Epithelial cell of prostate (primary cell): ENCODE results near the gene TFCP2L1.
"Not testable (repeated sequence)": the region's sequence is repeated elsewhere in the genome, so short reads cannot be mapped to it uniquely, and the experiment has no call there.

Experiments used
- DNase-seq: peaks from one replicate; pipeline ENCODE4 v3.0.0-alpha.2; 2011; ENCODE audit warnings: low read depth, low spot score
- H3K27ac ChIP-seq: fragments of 450-650 bp; 2 replicates; pipeline ENCODE4 v1.5.1; 2017; ENCODE audit warnings: mild to moderate bottlenecking

Gene TFCP2L1

DNA sequence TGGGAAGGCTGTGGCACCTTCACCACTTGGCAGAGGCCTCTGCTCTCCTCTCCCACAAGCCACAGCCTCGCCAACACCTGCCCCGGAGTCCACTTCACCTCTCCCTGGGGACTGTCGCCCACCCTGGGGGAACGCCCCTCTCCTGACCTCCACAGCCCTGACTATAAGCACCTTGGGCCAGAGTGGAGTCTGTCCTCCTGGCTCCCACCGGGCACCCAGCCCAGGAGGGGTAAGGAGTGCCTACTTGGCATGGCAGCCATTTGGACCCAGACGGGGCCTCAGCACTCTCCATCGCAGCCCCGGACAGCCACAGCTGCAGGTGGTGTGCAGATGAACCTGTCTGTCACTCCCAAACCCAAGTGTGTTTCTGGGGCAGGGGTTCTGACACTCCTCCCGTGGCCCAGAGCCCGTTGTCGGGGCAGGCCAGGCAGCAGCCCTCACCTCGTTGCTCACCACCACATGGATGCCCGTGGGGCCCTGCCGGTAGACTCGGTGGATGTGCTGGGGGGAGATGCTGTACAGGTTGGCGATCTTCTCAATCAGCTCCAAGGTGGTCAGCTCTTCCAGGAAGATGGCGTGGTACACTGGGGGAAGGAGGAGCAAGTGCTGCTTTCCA, 53.5 kb downstream of the TFCP2L1 start:
- no peak for DNase-seq
- H3K27ac ChIP-seq, result no peak overlapping the region

DNA sequence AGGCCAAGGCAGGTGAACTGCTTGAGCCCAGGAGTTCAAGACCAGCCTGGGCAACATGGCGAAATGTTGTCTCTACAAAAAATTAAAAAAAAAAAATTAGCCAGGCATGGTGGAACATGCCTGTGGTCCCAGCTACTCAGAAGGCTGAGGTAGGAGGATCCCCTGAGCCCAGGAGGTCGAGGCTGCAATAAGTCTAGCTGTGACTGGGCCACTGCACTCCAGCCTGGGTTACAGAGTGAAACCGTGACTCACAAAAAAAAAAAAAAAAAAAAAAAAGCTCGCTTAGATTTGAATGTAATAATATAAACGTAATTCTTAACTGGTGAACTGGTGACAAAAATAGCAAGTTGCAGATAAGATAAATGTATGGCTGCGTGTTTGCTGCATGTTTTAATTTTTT, 56.5 kb downstream of the TFCP2L1 start:
- DNase-seq, result no peak
- H3K27ac ChIP-seq, result no peak overlapping the region

DNA sequence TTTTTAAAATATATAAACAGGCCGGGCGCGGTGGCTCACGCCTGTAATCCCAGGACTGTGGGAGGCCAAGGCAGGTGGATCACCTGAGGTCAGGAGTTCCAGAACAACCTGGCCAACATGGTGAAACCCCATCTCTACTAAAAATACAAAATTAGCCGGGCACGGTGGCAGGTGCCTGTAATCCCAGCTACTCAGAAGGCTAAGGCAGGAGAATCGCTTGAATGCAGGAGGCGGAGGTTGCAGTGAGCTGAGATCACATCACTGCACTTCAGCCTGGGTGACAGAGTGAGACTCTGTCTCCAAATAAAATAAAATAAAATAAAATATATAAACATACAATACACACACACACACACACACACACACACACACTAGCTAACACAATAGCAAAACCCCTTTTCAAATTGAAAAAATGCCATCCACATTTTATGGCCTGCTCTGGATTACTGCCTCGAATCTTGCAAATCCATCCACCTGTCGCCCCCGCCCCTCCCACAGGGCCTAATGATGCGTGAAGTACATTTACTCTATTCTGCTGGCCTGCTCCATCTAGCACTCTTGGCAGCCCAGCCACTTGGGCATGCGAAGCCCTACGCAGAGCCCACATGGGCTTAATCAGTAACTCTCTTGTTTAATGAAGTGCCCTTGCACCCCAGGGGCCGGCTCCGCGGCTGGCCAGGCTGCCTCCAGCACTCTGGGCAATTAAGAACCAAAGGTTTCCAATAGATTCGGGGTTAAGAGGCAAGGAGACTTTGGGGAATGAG, 57.4 kb downstream of the TFCP2L1 start:
- H3K27ac ChIP-seq, DNase-seq: not testable (repeated sequence)

DNA sequence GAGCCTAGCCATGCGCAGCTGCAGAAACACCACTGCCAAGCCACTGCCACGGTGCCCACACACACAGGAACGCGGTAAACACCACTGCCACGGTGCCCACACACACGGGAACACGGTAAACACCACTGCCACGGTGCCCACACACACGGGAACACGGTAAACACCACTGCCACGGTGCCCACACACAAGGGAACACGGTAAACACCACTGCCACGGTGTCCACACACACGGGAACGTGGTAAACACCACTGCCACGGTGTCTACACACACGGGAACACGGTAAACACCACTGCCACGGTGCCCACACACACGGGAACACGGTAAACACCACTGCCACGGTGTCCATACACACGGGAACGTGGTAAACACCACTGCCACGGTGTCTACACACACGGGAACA, 59.3 kb downstream of the TFCP2L1 start:
- H3K27ac ChIP-seq, DNase-seq: not testable (repeated sequence)

DNA sequence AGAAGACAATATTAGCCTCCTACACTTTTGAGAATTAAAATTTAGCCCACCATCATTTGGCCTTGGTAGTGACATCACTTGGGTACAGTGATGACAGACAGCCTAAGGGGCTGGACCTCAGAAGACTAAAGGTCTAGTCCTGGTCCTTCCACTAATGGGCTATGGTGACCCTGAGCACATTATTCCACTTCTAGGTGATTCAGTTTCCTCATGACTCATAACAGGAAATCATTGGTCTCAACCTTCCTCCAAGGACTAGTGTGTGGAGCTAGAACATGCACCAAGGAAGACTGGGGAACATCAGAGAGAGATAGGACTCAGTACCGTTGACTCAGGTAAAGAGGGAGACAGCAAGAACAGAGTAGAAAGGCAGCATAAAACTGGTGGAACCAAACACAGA, 64.0 kb downstream of the TFCP2L1 start:
- peak; percentile 16 for DNase-seq
- peak overlapping the region; percentile 20 for H3K27ac ChIP-seq

DNA sequence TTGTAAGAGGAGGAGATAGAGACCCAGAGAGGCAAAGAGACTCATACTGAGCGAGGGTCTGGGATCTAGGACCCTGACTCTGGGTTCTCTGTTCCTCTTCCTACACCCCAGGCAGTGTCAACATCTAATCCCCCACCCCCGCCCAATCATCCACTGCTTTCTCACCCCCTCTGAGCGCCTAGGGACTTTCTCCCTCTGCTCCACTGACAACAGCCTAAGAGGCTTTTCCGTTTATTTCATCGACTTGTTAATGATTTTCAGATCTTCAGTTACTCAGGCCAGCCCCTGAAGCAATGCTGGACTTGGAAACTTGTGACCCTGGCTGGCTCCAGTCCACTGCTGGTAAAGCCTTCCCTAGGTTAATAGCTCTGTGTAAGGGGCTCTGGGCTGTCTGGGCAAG, 65.1 kb downstream of the TFCP2L1 start:
- no peak overlapping the region for H3K27ac ChIP-seq
- DNase-seq, result no peak

DNA sequence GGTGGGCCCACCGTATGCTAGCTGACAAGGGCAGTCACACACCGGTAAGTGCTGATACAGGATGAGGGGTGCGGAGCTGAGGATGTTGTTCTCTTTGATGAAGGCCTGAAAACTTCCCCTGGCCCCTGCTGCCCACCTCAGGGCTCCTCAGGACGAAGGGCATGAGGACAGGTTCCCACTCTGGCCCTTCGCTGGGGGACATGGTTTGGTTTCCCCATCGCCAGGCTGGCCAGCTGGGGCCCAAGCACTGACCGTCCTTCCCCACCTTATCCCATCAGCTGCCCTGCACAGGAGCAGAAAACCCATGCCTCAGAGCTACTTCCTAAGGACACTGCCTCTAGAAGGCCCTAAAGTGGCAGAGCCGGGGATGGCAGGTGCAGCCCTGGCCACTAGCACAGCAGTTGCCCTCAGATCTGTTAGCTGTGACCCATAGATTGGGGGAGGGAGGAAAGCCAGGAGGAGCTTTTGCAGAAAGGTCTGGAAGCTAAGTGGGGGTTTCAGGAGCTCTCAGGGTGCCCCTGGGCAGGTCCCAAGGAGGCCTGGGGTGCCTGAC, 66.5 kb downstream of the TFCP2L1 start:
- DNase-seq, result no peak
- H3K27ac ChIP-seq, result no peak overlapping the region

DNA sequence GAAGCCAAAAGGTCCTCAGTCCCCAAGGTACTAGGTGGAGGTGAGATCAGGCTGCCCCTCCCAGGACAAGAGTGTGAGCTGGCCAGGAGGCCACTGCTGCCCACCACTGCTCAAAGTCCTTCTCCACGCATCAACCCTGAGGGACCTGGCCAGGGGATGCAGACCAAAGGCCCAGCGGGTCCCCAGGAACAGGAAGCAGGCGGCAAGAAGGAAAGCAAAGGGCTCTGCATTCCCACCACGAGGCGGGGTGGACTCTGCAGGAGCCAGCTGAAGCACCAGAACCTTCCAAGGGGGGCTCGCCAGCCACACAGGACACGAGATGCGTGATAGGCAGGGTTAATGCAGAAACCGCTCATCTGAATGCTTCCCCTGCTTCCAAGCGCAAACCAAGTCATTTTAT, 67.4 kb downstream of the TFCP2L1 start:
- no peak for DNase-seq
- no peak overlapping the region for H3K27ac ChIP-seq

DNA sequence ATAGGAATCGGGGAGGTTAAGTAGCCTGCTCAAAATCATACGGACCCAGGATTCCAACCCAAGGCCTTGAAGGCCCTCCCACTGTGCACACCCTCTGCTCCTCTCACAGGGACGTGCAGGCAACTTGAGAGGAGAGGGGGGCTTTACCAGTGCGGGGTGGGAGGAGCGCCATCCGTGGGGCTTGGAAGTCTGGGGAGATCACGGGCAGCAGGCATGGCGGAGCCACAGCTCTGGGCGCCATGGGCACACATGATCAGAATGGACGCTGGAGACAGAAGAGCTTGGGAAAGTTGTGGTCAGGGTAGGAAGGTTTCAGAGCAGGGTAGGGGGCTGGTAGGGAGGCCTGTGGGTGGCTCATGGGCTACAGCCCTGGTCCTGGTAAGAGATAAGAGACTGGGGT, 70.7 kb downstream of the TFCP2L1 start:
- no peak for DNase-seq
- no peak overlapping the region for H3K27ac ChIP-seq

DNA sequence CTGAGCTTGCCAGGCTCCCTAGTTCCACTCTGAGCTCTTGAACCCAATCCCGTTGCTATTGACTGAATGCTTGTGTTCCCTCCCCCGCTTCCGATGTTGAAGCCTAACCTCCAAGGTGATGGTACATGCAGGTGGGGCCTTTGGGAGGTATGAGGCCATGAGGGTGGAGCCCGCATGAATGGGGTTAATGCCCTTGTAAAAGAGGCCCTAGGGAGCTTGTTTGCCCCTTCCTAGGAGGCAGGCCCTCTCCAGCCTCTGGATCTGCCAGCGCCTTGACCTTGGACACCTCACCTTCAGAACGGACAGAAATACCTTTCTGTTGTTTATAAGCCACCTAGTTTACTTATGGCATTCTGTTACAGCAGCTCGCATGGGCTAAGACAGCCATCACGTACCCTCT, 71.6 kb downstream of the TFCP2L1 start:
- H3K27ac ChIP-seq, result no peak overlapping the region
- DNase-seq, result no peak

DNA sequence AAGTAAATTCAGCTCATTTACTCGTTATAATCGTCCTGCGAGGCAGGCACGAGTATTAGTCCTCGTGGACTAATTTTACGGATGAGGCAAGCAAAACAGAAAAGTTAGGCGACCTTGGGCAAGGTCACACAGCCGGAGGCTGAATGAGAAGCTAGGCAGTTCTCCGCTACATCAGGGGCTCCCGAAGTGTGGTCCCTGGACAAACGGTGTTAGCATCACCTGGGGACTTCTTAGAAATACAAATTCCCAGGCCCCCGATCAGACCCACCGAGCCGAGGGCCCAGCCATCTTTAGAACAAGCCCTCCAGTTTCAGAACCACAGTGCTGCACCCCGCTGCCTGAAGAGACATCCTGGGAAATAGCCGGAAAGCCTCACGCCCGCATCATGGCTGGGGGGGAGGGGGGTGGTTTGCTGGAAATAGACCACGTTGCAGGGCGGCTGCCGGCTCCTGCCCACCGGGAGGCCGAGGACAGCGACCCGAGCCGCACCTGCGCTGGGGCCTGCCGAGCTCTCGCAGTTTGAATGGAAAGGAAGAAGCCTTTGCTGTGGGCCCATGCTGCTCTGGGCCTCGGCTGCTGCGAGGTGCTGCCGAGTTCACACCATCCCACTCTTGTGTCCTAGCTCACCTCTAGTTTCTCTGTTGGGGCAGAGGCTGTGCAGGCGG, 72.2 kb downstream of the TFCP2L1 start:
- no peak overlapping the region for H3K27ac ChIP-seq
- no peak for DNase-seq

DNA sequence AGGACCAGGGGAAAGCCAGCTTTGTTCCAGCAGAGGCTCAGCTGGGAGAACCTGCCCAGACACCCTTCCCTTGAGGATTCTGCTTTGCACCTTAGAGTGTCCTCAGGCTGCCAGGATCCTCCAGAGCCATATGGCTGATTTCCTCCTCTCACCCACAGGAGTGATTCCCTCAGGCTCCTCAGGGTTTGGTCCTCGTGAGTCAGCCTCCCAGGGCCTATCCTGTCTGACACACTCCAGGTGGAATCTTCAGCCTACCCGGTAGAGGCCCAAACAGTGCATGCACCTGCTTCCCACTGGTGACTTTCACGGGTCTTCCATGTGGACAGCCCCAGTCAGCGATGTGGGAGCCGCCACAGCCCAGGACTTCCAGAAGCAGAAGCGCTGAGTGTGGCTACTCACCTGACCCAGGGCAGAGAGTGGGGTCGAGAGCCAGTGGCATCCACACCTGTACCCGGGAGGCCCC, 73.3 kb downstream of the TFCP2L1 start:
- peak overlapping the region; percentile 64 for H3K27ac ChIP-seq
- DNase-seq, result no peak

DNA sequence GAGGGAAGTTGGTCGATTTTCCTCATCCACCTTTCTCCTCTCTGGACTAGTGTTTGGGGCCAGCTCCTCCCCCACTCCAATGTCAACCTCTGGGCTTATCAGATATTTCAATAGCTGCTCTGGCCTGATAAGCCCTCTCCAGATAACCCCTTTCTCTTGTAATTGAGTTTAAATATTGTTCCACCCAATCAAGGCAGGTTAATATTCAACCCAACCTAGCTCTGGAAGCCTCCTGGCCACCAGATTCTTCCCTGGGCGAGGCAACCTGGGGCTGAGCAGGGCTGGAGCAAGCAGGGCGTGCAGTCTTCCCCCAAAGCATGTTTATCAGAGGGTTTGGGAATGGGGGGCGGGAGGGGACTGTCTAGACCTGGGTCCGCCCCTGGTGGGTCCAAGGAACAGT, 73.8 kb downstream of the TFCP2L1 start:
- peak overlapping the region; percentile 64 for H3K27ac ChIP-seq

DNA sequence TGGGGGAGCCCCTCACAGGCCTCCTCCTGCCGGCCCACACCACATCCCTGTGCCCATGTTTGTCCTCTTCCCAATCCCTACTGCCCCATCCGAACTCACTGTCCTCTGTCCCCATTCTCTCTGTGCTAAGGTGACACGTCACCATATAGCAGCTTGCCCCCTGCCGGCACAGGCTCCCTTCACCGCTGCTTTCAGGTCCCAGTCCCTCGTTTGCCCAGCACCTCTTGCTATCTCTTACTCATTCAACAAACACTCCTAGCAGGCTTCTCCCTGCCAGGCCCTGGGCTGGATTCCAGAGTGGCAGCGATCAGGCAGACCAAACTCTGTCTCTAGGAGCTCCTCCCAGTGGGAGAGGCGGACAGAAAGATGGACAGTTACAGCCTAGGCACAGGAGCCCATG, 74.3 kb downstream of the TFCP2L1 start:
- peak overlapping the region; percentile 64 for H3K27ac ChIP-seq
- no peak for DNase-seq

More for the DNA sequence above, 73.8 kb downstream of the TFCP2L1 start:
- DNase-seq, result no peak

DNA sequence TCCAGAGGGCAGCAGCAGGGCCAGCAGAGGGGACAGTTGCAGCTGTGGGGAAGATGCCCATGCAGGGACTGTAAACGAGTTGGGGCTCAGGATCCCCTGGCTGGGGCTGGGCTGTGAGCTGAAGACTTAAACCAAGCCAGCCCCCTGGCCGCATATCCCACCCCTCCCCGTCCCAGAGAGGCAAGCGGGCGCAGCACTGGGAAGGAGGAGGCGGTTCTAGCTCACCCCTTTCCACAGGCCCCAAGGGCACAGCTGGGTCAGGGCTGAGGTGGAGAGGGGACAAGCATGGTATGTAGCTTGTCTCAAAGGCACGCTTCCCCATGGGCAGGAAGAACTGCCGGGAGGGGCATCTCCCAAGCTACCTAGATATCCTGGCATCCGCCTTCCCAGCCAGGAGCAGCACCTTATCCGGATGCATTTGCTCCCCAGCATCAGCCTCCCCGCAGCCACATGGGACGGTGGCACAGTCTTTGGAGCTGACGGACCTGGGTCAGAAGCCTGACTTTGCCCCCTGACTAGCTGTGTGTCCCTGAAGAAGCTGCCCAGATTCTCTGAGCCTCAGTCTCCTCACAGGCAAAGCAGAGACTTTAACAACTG, 75.9 kb downstream of the TFCP2L1 start:
- DNase-seq, result no peak
- no peak overlapping the region for H3K27ac ChIP-seq

DNA sequence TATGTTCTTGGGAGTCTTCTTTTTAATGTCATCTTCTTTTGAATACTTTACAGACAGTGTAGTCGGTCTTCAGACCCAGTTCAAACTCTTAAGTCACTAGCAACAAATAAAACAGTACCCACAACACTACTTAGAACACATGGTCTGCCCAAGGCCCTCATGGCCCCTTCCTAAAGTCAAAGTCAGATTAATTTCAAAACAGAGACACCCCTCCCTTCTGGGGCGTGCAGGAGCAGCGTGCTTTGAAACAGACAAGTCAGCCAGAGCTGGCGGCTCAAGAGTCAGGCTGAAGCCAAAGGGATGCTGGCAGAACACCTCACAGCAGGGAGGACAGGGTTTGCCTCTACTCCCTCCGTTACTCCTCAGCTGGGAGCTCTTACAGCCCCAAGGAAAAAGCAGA, 77.5 kb downstream of the TFCP2L1 start:
- no peak for DNase-seq

DNA sequence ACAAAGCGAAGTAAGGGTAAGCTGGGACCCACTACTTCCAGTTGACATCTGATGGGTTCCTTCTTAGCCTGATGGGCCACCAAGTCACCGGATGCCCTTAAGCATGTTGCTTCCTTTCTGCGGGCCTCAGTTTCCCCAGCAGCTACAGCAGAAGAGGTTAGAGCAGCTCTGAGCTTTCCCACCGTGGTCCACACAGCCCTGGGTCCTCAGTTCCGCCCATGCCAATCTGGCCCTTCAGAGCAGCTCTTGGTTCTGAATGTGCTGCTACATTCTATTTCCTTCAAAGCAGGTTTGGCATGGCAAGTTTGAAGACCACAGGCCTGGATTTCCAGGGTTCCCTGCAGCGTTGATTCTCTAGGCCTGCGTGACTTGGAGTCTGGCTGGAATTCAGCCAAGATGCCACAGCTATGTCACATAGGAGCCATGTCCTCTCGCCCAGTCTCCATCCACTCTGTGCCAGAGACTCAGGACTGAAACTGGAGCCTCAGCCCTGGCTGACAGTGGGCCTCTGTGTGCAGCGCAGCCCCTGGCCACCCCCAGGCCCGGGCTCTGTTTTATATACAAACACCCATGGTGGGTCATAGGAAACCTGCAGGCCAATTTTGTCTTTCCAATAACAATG, 79.6 kb downstream of the TFCP2L1 start:
- no peak overlapping the region for H3K27ac ChIP-seq
- no peak for DNase-seq

More for the DNA sequence above, 77.5 kb downstream of the TFCP2L1 start:
- no peak overlapping the region for H3K27ac ChIP-seq

DNA sequence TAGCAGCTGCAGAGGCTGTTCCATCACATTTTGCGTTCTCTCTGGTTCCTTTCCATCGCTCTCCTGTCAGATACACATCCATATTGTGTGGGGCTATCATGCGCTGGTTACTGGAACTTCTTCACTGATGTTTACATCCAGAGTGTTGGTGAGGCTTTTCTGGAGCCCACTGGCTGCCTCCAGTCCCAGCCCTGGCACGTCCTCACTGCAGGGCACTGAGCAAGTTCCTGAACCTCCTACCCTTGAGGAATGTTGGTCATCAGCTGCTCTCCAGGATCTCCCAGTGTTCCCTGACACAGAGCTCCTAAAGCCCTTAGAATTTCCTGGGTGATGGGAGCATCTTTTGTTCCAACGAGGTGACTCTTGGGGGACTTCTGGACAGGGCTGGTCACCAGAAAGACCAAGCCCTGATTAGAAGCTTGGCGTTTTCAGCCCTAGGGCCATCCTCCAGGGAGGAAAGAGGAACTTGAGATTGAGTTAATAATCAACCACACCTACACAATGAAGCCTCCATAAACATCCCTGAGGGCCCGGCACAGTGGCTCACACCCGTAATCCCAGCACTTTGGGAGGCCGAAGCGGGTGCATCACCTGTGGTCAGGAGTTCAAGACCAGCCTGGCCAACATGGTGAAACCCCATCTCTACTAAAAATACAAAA, 81.3 kb downstream of the TFCP2L1 start:
- no peak for DNase-seq
- H3K27ac ChIP-seq, result no peak overlapping the region

DNA sequence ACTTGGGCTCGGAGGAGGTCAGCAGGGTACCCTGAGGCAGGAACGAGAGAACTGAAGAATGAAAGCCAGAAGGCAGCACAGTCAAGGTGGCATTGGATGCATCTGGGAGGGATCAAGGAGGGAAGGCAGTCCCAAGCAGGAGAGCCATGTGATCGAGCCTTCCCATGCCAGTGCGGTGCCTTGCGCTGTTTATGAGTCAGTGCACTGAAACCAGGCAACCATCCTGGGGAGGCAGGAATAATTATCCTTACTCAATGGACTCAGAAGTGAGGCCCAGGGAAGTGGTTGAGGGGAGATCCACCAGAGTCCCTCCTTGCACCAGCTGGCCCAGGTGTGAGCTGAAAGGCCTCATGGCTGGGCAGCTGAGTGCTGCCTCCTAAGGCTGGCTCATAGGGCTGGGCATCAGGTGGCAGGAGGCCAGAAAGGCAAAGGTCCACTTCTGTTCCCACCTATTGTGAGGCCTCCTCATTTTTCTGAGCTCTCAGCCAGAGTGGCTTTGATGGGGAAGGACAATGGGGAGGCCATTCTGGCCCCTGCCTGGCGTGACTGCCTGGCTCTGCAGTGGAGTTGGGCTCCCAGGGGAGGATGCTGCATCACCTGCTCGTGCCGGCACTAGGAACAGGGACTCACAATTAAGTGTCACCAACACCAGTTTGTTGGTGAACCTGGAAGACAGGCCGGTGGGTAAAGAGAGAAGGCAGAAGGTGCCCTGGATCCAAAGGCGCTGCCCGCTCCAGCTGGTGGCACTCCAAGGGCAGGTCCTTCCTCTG, 82.3 kb downstream of the TFCP2L1 start:
- H3K27ac ChIP-seq, result no peak overlapping the region
- no peak for DNase-seq
